T-helper 17 cell (primary cell): ENCODE results near the gene GNA14. TPM values are rescaled to one million over a fixed set of nuclear protein-coding genes. Genes with fewer than 3 reads are reported as not detected.
"Not testable (repeated sequence)": the region's sequence is repeated elsewhere in the genome, so short reads cannot be mapped to it uniquely, and the experiment has no call there.

Experiments
- ATAC-seq: fragments of 150-1000 bp; cut with Tn5 transposase; 2 replicates; pipeline ENCODE4 v1.10.0; 2021; ENCODE audit warnings: mild to moderate bottlenecking, moderate library complexity
- DNase-seq, 3 donors: peaks; one replicate each; pipeline versions ENCODE4 v3.0.0 to v3.0.0-alpha.2; 2020 to 2021
- H3K9me3 ChIP-seq: one replicate; pipeline ENCODE4 v1.7.0; 2013; ENCODE audit warnings: low read length, mild to moderate bottlenecking; ENCODE audit not compliant: control insufficient read depth, poor library complexity, severe bottlenecking
- H3K27ac Mint-ChIP-seq: one replicate; pipeline ENCODE4 v1.8.0; 2022; ENCODE audit warnings: mild to moderate bottlenecking, moderate library complexity, mixed read lengths
- H3K27me3 Mint-ChIP-seq: one replicate; pipeline ENCODE4 v1.8.0; 2022; ENCODE audit warnings: mixed read lengths
- H3K36me3 Mint-ChIP-seq: one replicate; pipeline ENCODE4 v1.8.0; 2022; ENCODE audit warnings: low read depth, mixed read lengths
- H3K4me1 Mint-ChIP-seq: one replicate; pipeline ENCODE4 v1.8.0; 2022; ENCODE audit warnings: mild to moderate bottlenecking, mixed read lengths
- H3K4me3 Mint-ChIP-seq: one replicate; pipeline ENCODE4 v1.8.0; 2022; ENCODE audit warnings: mild to moderate bottlenecking, moderate library complexity, mixed read lengths
- total RNA-seq, 4 donors: library from RNA in 2 of 4; stranded (reverse) in 2 of 4; gene quantifications; one replicate each; pipeline ENCODE4 v1.2.3 and lab custom pipeline; 2022 to 2026

GNA14 gene
- total RNA-seq, 2 donors from 2014 or later = not detected

DNA sequence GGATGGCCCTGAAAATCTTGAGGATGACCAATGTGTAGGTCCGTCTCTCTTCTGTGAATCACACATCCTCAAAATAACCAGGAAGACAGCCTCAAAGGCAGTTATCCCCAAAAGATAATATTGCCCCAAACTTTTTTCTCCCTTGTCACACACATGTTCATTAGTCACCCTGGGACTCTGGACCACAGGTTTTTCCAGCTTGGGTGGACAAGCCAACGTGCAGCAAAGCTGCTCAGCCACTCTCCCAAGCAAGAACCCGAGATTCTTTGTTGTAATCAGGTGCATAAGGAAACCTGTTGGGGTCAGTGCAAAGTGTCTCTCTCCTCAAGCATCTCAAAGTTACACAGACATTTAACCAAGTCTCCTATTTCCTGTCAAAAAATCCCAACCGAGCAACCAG lies 196.6 kb downstream of the GNA14 start:
- Mint-ChIP-seq H3K4me1 (peaks cover 14% of the 10 kb centered on the region), H3K36me3 (peaks cover 7% of the 10 kb centered on the region)

DNA sequence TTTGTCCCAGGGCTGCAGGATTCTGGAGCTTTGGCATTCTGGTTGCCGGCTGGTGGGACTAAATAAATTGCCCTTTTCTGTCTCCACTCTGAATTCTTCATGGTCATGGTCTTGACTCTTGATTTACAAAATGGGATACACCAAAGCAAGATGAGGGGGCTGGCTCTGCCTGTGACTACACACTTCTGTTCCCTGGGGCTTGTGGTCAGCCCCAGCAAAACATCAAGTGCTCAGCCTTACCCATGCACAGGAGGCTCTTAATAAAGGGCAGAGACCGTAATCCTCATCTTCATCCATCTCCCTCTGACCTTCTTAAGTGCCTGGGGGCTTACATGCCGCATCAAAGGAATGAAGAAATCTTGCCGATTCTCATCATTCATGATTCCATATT lies 198.0 kb downstream of the GNA14 start:
- Mint-ChIP-seq H3K36me3 (peaks cover 7% of the 10 kb centered on the region), H3K27ac (no peak overlapping the region), H3K4me3 (no peak overlapping the region), H3K27me3 (peaks cover 27% of the 10 kb centered on the region), H3K4me1 (peaks cover 12% of the 10 kb centered on the region)
- DNase-seq (no peak), ATAC-seq (no peak)
- no peaks in the 10 kb centered on the region for H3K9me3 ChIP-seq

More for the DNA sequence above, 196.6 kb downstream of the GNA14 start:
- H3K27ac Mint-ChIP-seq = no peak overlapping the region
- H3K4me3 Mint-ChIP-seq = no peak overlapping the region
- H3K9me3 ChIP-seq = no peaks in the 10 kb centered on the region
- ATAC-seq (no peak), DNase-seq (no peak)
- H3K27me3 Mint-ChIP-seq = peaks cover 28% of the 10 kb centered on the region

DNA sequence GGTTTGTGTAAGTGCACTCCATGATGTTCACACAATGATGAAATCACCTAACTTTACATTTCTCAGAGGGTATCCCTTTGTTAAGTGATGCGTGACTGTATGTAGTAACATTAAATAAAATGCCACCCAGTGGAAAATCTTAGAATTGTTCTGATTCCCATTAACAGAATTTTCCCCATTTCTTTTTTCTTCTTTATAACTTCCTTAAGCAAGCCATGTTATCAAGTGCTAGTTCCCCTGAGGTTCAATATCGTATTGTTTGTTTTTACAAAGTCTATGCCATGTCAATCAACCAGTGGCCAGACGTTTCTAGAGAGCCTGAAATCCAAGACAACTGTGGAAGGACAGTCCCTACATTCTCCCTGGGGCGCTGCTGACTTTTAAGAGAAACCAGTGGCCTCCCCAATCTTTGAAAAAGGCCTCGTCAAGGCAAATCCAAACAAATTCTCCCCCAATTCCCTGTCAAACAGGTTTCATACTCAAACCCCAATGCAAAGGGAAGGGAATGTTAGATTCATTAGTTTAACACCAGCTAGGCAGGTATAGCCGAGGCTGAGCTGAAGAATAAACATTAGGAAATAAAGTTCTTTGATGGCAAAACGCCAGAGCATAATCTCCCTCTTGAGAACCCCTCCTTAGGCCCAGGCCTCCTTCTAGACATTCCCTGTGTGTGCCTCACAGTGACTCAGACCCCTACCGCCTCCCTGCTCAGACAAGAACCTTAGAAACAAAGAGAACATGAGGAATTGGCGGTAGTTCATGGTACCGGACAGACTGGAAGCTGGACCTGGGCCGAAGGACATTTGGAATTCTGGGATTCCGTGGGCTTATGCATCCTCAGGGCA lies 198.7 kb downstream of the GNA14 start:
- no peak overlapping the region for H3K27ac Mint-ChIP-seq
- no peaks in the 10 kb centered on the region for H3K9me3 ChIP-seq

DNA sequence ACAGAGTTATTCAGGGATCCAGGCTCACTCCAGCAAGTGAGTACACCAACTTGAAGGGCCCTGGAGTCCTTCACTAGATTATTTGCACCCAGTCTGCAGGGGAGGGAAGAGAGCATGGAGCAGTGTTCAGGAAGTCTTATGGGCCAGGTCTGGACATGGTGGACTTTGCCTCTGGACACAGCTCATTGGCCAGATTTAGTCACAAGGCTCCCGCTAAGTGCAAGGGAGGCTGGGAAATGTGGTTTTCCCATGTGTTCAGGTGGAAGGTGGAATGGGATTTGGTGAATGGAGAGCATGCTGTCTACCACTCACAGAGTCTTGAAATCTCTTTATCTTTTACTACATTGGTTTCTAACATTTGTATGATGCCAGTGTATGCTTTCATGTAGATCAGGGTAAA lies 200.5 kb downstream of the GNA14 start:
- no peak overlapping the region for H3K27ac Mint-ChIP-seq
- DNase-seq = no peak
- no peaks in the 10 kb centered on the region for H3K4me1 Mint-ChIP-seq
- H3K36me3 Mint-ChIP-seq = peaks cover 7% of the 10 kb centered on the region
- peaks cover 25% of the 10 kb centered on the region for H3K27me3 Mint-ChIP-seq
- H3K9me3 ChIP-seq = no peaks in the 10 kb centered on the region
- H3K4me3 Mint-ChIP-seq = no peak overlapping the region
- no peak for ATAC-seq

More for the DNA sequence above, 198.7 kb downstream of the GNA14 start:
- no peak for ATAC-seq
- H3K4me1 Mint-ChIP-seq = peaks cover 8% of the 10 kb centered on the region
- no peak for DNase-seq
- peaks cover 21% of the 10 kb centered on the region for H3K27me3 Mint-ChIP-seq
- no peak overlapping the region for H3K4me3 Mint-ChIP-seq
- peaks cover 7% of the 10 kb centered on the region for H3K36me3 Mint-ChIP-seq

DNA sequence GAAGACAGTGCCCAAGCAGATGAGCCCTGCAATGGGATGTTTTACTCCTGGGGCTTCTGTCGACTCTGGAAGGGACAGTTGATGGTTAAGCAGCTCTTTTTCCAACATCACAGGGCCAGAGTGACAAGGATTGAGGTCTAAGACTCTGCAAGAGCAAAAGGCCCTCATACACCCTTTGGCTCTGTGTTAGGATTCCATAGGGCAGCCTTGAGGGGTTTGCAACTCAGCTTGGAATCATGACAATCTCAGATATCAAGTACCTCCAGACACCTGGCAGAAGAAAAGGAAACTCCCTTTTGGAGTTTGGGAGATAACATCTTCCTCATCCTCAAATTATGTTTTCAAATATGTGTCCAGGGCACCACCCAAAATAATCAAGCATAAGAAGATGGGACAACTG lies 205.7 kb downstream of the GNA14 start:
- Mint-ChIP-seq H3K4me3 (no peak overlapping the region), H3K4me1 (no peaks in the 10 kb centered on the region)

DNA sequence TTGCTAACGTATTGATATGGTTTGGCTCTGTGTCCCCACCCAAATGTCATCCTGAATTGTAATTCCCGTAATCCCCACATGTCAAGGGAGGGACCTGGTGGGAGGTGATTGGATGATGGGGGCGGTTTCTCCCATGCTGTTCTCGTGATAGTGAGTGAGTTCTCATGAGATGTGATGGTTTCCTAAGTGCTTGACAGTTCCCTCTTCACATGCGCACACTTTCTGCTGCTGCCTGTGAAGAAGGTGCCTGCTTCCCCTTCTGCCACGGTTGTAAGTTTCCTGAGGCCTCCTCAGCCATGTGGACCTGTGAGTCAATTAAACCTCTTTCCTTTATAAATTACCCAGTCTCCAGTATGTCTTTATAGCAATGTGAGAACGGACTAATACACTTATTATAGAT lies 207.0 kb downstream of the GNA14 start:
- not testable (repeated sequence) for DNase-seq, ATAC-seq, H3K27ac Mint-ChIP-seq, H3K9me3 ChIP-seq, H3K4me3 Mint-ChIP-seq, H3K4me1 Mint-ChIP-seq, H3K36me3 Mint-ChIP-seq
- H3K27me3 Mint-ChIP-seq = peaks cover 35% of the 10 kb centered on the region

More for the DNA sequence above, 205.7 kb downstream of the GNA14 start:
- no peak overlapping the region for H3K27ac Mint-ChIP-seq
- ATAC-seq (no peak), DNase-seq (no peak)
- no peaks in the 10 kb centered on the region for H3K9me3 ChIP-seq
- H3K27me3 Mint-ChIP-seq = peaks cover 23% of the 10 kb centered on the region
- peaks cover 6% of the 10 kb centered on the region for H3K36me3 Mint-ChIP-seq

DNA sequence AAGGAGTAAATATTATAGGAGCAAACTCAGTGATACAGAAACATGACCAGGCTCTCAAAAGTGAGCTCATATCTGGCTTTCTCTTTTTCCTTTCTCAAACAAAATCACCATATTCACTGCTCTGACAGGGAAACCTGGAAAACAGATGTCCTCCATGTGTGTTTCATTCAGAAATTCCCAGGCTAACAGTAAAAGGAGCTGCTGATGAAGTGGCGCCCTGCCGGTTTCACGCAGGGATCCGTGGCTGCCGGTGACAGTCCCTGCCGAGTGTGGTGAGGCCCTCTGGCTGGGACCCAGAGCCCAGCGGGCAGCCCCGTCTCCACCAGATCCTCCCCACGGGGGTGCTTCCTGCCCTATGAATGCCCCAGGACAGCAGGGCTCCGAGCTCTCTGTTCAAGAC lies 208.1 kb downstream of the GNA14 start:
- ATAC-seq = no peak
- H3K4me3 Mint-ChIP-seq = no peak overlapping the region
- H3K27me3 Mint-ChIP-seq = peaks cover 40% of the 10 kb centered on the region
- H3K27ac Mint-ChIP-seq = no peak overlapping the region
- peaks cover 4% of the 10 kb centered on the region for H3K36me3 Mint-ChIP-seq
- no peak for DNase-seq
- no peaks in the 10 kb centered on the region for H3K9me3 ChIP-seq
- no peaks in the 10 kb centered on the region for H3K4me1 Mint-ChIP-seq

DNA sequence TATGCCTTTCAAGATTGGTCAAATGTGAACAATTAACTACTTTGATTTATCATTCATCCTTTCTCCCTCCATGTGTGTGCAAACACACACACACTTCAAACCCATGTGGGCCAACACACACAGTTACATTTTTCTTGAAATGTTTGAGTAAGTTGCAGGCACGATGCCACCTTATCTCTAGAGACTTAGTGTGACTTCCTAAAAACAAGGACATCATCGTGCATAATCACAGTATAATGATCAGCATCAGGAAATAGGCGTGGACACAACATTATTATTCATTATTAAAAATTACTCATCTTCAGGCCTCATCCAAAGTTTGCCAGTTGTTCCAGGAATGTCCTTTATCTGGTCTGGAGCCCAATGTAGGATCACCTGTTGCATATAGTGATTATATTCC lies 209.5 kb downstream of the GNA14 start:
- peaks cover 4% of the 10 kb centered on the region for H3K4me1 Mint-ChIP-seq
- H3K36me3 Mint-ChIP-seq = peaks cover 4% of the 10 kb centered on the region
- no peak overlapping the region for H3K4me3 Mint-ChIP-seq
- peaks cover 40% of the 10 kb centered on the region for H3K27me3 Mint-ChIP-seq
- no peak overlapping the region for H3K27ac Mint-ChIP-seq
- no peaks in the 10 kb centered on the region for H3K9me3 ChIP-seq
- DNase-seq (no peak), ATAC-seq (no peak)

DNA sequence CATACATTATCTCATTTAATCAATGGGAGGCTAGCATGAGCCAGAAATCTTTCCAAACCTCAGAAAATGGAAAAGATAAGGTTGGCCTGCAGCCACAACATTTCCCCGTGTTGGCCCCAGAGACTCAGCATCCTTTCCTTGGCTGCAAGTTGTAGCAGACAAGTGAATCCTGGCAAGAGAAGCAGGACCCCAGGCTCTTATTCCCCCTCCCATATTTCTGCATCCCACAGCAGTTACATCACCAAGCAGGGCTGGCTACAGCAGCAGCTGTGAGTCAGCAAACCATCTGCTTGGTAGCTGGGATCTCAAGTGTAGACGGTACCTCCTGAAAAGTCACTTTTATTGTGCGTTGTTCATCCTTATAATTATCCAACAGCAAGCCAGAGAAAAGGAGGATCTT lies 212.4 kb downstream of the GNA14 start:
- Mint-ChIP-seq H3K4me1 (peaks cover 4% of the 10 kb centered on the region), H3K27ac (no peak overlapping the region), H3K36me3 (peaks cover 4% of the 10 kb centered on the region), H3K27me3 (peaks cover 36% of the 10 kb centered on the region), H3K4me3 (no peak overlapping the region)
- no peaks in the 10 kb centered on the region for H3K9me3 ChIP-seq
- no peak for DNase-seq
- no peak for ATAC-seq

DNA sequence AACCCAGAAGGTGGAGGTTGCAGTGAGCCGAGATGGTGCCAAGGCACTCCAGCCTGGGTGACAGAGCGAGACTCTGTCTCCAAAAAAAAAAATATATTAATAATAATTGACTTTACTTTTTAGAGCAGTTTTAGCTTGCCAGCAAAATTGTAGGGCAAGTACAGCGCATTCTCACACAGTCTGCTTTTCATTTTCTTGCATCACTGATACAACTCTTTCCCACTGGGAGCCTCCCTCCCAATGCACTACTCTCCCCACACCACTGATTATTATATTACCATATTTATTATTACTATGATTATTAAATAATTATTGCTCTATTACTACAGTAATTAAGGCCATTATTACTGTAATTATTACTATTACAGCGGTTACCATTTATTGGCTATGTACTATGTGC lies 212.8 kb downstream of the GNA14 start:
- H3K27ac Mint-ChIP-seq = no peak overlapping the region
- ATAC-seq (no peak), DNase-seq (no peak)
- H3K9me3 ChIP-seq = no peaks in the 10 kb centered on the region
- peaks cover 4% of the 10 kb centered on the region for H3K4me1 Mint-ChIP-seq
- H3K27me3 Mint-ChIP-seq = peaks cover 36% of the 10 kb centered on the region
- peaks cover 4% of the 10 kb centered on the region for H3K36me3 Mint-ChIP-seq
- H3K4me3 Mint-ChIP-seq = no peak overlapping the region

DNA sequence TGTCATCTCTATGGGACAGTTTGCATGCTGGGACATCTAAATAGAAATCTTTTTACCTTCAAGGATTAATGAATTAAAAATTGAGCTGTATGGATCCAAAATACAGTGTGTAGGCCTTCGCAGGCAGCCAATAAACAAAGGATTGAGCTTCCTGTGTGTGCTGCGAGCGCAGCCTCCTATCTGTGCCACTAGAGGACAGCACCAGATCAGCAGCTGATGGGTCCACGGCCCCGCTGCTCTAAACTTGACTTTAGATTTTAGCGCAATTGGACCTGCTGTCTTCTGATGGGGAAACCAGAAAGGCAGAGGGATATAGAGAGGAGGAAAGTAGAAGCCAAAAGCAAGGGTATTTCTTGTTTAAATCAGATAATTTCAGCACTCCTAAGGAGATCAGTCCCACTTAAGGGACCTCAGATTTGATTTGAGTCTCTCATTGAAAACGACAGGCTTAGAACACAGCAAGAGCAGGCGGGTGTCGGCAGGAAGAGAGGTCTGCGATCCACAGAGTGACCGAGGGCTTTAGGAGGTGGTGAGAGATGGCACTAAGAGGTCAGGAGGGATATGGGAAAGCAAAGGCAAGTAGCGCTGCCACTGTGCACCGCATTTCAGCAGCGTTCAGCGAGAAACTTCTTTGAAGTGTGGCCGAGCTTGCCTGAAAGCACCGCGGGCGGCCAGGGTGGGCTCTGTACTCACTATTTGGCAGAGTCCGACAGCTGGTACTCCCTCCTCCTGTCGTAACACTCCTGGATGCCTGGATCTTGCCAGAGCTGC lies 214.3 kb downstream of the GNA14 start:
- DNase-seq = peak in 2 of 3 donors; percentile 14 to 19
- Mint-ChIP-seq H3K4me1 (peaks cover 4% of the 10 kb centered on the region), H3K36me3 (peaks cover 2% of the 10 kb centered on the region), H3K27ac (no peak overlapping the region), H3K27me3 (peaks cover 30% of the 10 kb centered on the region), H3K4me3 (peak overlapping the region; percentile 49)
- H3K9me3 ChIP-seq = no peaks in the 10 kb centered on the region
- ATAC-seq = peak; percentile 91

DNA sequence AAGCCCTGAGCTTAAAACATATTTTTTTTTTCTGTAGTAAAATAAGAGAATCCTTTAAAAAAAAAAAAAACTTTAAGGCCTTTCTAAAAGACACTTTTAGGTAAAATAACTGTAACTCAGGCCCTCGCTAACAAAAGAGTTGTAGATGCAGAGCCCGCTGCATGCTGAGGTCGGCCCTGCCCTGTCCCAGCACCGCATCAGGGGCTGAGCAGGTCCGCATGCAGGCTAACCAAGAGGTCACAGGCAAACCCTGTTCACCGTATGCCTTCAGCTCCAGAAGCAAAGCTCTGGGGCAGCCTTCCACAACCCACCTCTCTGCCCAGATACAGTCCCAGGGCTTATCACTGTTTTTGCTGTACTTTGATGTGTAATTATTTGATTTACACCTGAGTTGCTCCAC lies 216.1 kb downstream of the GNA14 start:
- no peak overlapping the region for H3K27ac Mint-ChIP-seq
- H3K4me1 Mint-ChIP-seq = peaks cover 4% of the 10 kb centered on the region
- H3K36me3 Mint-ChIP-seq = no peaks in the 10 kb centered on the region
- DNase-seq (no peak), ATAC-seq (no peak)
- H3K9me3 ChIP-seq = no peaks in the 10 kb centered on the region
- H3K27me3 Mint-ChIP-seq = peaks cover 13% of the 10 kb centered on the region
- H3K4me3 Mint-ChIP-seq = no peak overlapping the region

DNA sequence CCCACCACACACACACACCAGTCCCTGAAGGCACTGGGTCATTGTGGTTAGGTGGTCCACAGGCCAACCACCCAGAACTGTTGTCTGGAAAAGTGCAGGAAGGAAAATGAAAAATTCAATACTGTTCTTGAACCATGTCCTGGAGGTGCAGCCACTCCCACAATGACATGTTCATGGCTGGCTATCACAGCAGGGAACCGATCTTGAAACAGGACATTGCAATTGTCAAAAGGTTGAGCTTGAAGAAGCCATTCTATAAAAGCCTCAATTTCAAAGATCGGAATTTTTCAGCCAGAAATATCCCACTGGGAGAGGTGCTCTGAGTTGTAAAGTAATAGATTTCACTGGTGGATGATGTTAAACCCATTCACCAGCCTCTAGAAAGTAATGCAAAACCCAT lies 218.2 kb downstream of the GNA14 start:
- H3K36me3 Mint-ChIP-seq = no peaks in the 10 kb centered on the region
- DNase-seq (no peak), ATAC-seq (no peak)
- H3K9me3 ChIP-seq = no peaks in the 10 kb centered on the region
- H3K27ac Mint-ChIP-seq = no peak overlapping the region
- peaks cover 4% of the 10 kb centered on the region for H3K4me1 Mint-ChIP-seq
- H3K4me3 Mint-ChIP-seq = no peak overlapping the region
- no peaks in the 10 kb centered on the region for H3K27me3 Mint-ChIP-seq
